ENCODE measurements around the gene ARMC9. TPM values are rescaled to one million over a fixed set of nuclear protein-coding genes. Genes with fewer than 3 reads are reported as not detected.

The ARMC9 gene
- total and polyA plus RNA-seq, 2 donors (not counting 3 experiments of a cell fraction or from before 2014, with no cell fraction given) = 16.4 to 24.2 TPM

DNA sequence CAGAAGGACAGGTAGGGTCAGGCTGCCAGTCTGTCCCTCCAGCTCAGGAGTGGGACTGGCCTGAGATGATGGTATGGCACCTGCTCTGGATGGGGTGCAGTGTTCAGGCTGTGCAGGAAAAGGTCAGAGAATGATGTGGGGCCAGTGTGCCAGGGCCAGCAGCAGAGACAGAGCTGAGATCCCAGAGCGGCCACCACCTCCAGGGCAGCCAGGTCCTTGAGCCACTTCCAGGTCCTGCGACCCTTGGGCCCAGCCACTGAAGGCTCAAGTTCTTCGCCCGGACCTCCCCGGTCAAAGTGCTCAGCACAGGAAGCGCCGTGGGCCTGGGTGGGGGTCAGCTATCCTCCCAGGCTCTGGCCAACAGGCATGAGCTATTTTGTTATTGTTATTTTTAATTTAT is 12.1 kb upstream of the ARMC9 start:
- Histone ChIP-seq H3K9me3 (replicated peaks; ENCODE audit: control insufficient read depth, insufficient read depth, low read length) (no peaks in the 10 kb centered on the region), H2AFZ (ENCODE audit: low read depth, low read length) (peak overlapping the region; percentile 7), H3K9ac (replicated peaks; ENCODE audit: extremely low read depth, insufficient read depth, low read length) (no peak overlapping the region), H4K20me1 (replicated peaks; ENCODE audit: control insufficient read depth, extremely low read depth, insufficient read depth, low read length) (no peaks in the 10 kb centered on the region), H3K4me2 (ENCODE audit: insufficient read depth, low read length) (no peak overlapping the region), H3K27me3 (ENCODE audit: control insufficient read depth in 2 of 2, insufficient read depth in 2 of 2, low read length in 2 of 2) (no peaks in the 10 kb centered on the region), H3K79me2 (ENCODE audit: control insufficient read depth, insufficient read depth, low read length) (no peaks in the 10 kb centered on the region), H3K27ac (ENCODE audit: insufficient read depth, low read depth, low read length) (no peak overlapping the region), H3K4me1 (ENCODE audit: control insufficient read depth, extremely low read depth, insufficient read depth, low read length) (peaks cover 50% of the 10 kb centered on the region), H3K36me3 (ENCODE audit: control insufficient read depth in 2 of 2, extremely low read depth in 1 of 2, insufficient read depth in 2 of 2, low read length in 2 of 2) (no peaks in the 10 kb centered on the region), H3K4me3 (replicated peaks in 1 of 3; ENCODE audit: insufficient read depth in 1 of 3, low read depth in 1 of 3, low read length in 3 of 3) (no peak overlapping the region), H3K9me1 (replicated peaks; ENCODE audit: control insufficient read depth, extremely low read depth, insufficient read depth, low read length) (no peaks in the 10 kb centered on the region)
- BruUV-seq (replicated peaks) = no TSS peak
- intact Hi-C loops (cut with micrococcal nuclease) = no loop called here
- POLR2A ChIA-PET = no interaction called here
- CTCF ChIA-PET = interaction anchor here (1.3 to 5.1 kb wide), 3 partner anchors 26 to 82 kb away, joined by 3 to 30 read pairs (median 3); no protein-coding TSS in a partner anchor
- DNase-seq (ENCODE audit: low read depth, low spot score) = no peak
- no peak for FAIRE-seq
- dilution Hi-C loops (cut with MboI; ENCODE audit: extremely low pct_ligation_motif_present, low sequenced_read_pairs) = no loop called here
- TF ChIP-seq GATA2 (IDR thresholded peaks at IDR 0.05; ENCODE audit: insufficient read depth, insufficient read length, low read depth, low read length) = no peak
- TF ChIP-seq FOS (IDR thresholded peaks at IDR 0.05; ENCODE audit: borderline replicate concordance, insufficient read depth, low read length) = no peak
- TF ChIP-seq, protein P1, sequence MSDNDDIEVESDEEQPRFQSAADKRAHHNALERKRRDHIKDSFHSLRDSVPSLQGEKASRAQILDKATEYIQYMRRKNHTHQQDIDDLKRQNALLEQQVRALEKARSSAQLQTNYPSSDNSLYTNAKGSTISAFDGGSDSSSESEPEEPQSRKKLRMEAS (IDR thresholded peaks at IDR 0.05; ENCODE audit: insufficient read depth, insufficient read length) = no peak
- TF ChIP-seq JUN (IDR thresholded peaks at IDR 0.05; ENCODE audit: borderline replicate concordance, insufficient read depth, insufficient read length, low read depth) = no peak
- no peak for TF ChIP-seq POLR2A (IDR thresholded peaks at IDR 0.05; ENCODE audit: low read depth, low read length)
- no peak for TF ChIP-seq MYC (IDR thresholded peaks at IDR 0.05; ENCODE audit: low read depth, low read length)
- TF ChIP-seq POLR2AphosphoS5 (IDR thresholded peaks at IDR 0.05; ENCODE audit: insufficient read depth, low read depth, low read length) = no peak
- TF ChIP-seq CTCF (IDR thresholded peaks at IDR 0.05; ENCODE audit: extremely low read depth in 1 of 2, insufficient read depth in 1 of 2, low read depth in 1 of 2, low read length in 2 of 2) = no peak
- TF ChIP-seq EZH2 (IDR thresholded peaks at IDR 0.05; ENCODE audit: borderline replicate concordance, low read depth, low read length, severe bottlenecking) = no peak

All from endothelial cell of umbilical vein (primary cell).